GM19328 (cell line): ENCODE results near the gene VWA3B.
"Not testable (repeated sequence)": the region's sequence is repeated elsewhere in the genome, so short reads cannot be mapped to it uniquely, and the experiment has no call there.

Experiments used
- ATAC-seq: cut with Tn5 transposase; IDR thresholded peaks from one replicate; pipeline ENCODE4 v1.9.1; 2021; ENCODE audit warnings: mild to moderate bottlenecking, moderate library complexity; ENCODE audit not compliant: unreplicated experiment

VWA3B gene

GRCh38 chr2:98317214-98317613, 230.2 kb downstream of the VWA3B start:
- no peak for ATAC-seq

GRCh38 chr2:98320171-98320570, 233.2 kb downstream of the VWA3B start:
- not testable (repeated sequence) for ATAC-seq

GRCh38 chr2:98324181-98324580, 237.2 kb downstream of the VWA3B start:
- no peak for ATAC-seq

GRCh38 chr2:98327776-98328175, 240.8 kb downstream of the VWA3B start:
- no peak for ATAC-seq

GRCh38 chr2:98329549-98329948, 242.6 kb downstream of the VWA3B start:
- ATAC-seq, result no peak

- no peak for ATAC-seq
Measured at GRCh38 chr2:98332989-98333388, 246.0 kb downstream of the VWA3B start.

- ATAC-seq, result no peak
Measured at GRCh38 chr2:98333922-98334321, 247.0 kb downstream of the VWA3B start.

GRCh38 chr2:98334439-98335078, 247.6 kb downstream of the VWA3B start:
- no peak for ATAC-seq

- no peak for ATAC-seq
Measured at GRCh38 chr2:98335271-98335670, 248.3 kb downstream of the VWA3B start.

- ATAC-seq, result no peak
Measured at GRCh38 chr2:98341241-98341640, 254.3 kb downstream of the VWA3B start.

GRCh38 chr2:98343285-98343684, 256.3 kb downstream of the VWA3B start:
- ATAC-seq, result no peak

- ATAC-seq, result no peak
Measured at GRCh38 chr2:98346311-98347236, 259.6 kb downstream of the VWA3B start, which contains the start of gene CNGA3. CNGA3 (plus strand) TSS chr2:98346456; CDS start chr2:98369976, 23,520 bp downstream.

GRCh38 chr2:98347298-98348065, 260.5 kb downstream of the VWA3B start:
- no peak for ATAC-seq

- ATAC-seq, result no peak
Measured at GRCh38 chr2:98348066-98348561, 261.1 kb downstream of the VWA3B start.

- no peak for ATAC-seq
Measured at GRCh38 chr2:98350411-98350810, 263.4 kb downstream of the VWA3B start.

GRCh38 chr2:98355881-98356280, 268.9 kb downstream of the VWA3B start:
- ATAC-seq, result no peak

- ATAC-seq, result no peak
Measured at GRCh38 chr2:98356729-98357128, 269.8 kb downstream of the VWA3B start.

- no peak for ATAC-seq
Measured at GRCh38 chr2:98357849-98358248, 270.9 kb downstream of the VWA3B start.

GRCh38 chr2:98359986-98360385, 273.0 kb downstream of the VWA3B start:
- no peak for ATAC-seq
